ENCODE data around the gene RAPGEF1. TPM values are rescaled to one million over a fixed set of nuclear protein-coding genes. Genes with fewer than 3 reads are reported as not detected.

Gene RAPGEF1
- total and polyA plus RNA-seq, 2 donors (not counting 3 experiments of a cell fraction or from before 2014, with no cell fraction given) = 50.0 to 124 TPM

DNA sequence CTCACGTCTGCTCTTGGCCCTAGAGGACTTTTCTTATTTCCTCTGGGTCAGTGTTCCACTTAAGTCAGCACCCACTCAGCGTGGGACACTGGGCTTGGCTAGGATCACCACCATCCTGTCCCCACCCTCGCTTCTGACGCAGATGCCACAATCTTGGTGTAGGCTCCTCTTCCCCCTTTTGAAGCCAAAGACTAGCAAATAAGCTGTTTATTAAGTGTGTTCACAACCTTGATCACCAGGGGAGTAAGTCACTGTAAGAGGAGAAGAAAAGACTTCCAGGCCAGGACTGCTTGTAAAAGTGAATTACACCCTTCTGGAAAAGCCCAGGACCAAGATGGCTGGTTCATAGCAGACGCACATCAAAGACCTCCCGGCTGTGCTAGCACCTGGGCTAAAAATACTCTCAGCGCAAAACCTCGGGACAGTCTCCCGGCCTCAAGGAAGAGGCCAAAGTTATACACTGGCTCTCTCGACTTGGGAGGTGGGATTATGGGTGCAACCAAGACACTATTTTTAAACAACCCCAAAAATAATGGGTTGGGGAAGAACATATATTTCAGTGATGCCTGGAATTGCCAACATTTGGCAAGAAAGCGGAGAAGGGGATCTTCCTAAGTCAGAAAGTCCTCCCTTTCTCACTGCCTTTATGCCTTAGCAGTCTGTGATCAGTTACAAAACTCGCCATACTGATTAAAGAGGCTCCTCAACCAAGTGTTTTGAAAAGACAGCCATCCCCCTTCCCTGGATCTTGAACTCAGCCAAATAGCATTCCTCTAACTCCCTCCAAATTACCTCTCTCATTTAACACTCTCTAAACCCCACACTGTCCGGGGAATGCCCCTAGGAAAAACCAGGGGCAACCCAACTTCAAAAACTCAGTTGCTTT, 69.4 kb downstream of the RAPGEF1 start:
- no peak for FAIRE-seq
- Histone ChIP-seq H3K79me2 (ENCODE audit: control insufficient read depth, insufficient read depth, low read length) (peaks cover 85% of the 10 kb centered on the region), H3K36me3 (ENCODE audit: control insufficient read depth in 2 of 2, extremely low read depth in 1 of 2, insufficient read depth in 2 of 2, low read length in 2 of 2) (no peaks in the 10 kb centered on the region), H3K9ac (replicated peaks; ENCODE audit: extremely low read depth, insufficient read depth, low read length) (no peak overlapping the region), H3K27me3 (ENCODE audit: control insufficient read depth in 2 of 2, insufficient read depth in 2 of 2, low read length in 2 of 2) (no peaks in the 10 kb centered on the region), H3K9me1 (replicated peaks; ENCODE audit: control insufficient read depth, extremely low read depth, insufficient read depth, low read length) (no peaks in the 10 kb centered on the region), H3K4me3 (replicated peaks in 1 of 3; ENCODE audit: insufficient read depth in 1 of 3, low read depth in 1 of 3, low read length in 3 of 3) (no peak overlapping the region), H3K4me1 (ENCODE audit: control insufficient read depth, extremely low read depth, insufficient read depth, low read length) (peaks cover 39% of the 10 kb centered on the region), H3K4me2 (ENCODE audit: insufficient read depth, low read length) (no peak overlapping the region), H2AFZ (ENCODE audit: low read depth, low read length) (no peak overlapping the region), H3K27ac (ENCODE audit: insufficient read depth, low read depth, low read length) (peak overlapping the region; percentile 93), H3K9me3 (replicated peaks; ENCODE audit: control insufficient read depth, insufficient read depth, low read length) (no peaks in the 10 kb centered on the region), H4K20me1 (replicated peaks; ENCODE audit: control insufficient read depth, extremely low read depth, insufficient read depth, low read length) (no peaks in the 10 kb centered on the region)
- DNase-seq (ENCODE audit: low read depth, low spot score) = no peak
- POLR2A ChIA-PET = no interaction called here
- dilution Hi-C loops (cut with MboI; ENCODE audit: extremely low pct_ligation_motif_present, low sequenced_read_pairs) = no loop called here
- TF ChIP-seq MYC (IDR thresholded peaks at IDR 0.05; ENCODE audit: low read depth, low read length) = no peak
- TF ChIP-seq, protein P1, sequence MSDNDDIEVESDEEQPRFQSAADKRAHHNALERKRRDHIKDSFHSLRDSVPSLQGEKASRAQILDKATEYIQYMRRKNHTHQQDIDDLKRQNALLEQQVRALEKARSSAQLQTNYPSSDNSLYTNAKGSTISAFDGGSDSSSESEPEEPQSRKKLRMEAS (IDR thresholded peaks at IDR 0.05; ENCODE audit: insufficient read depth, insufficient read length) = no peak
- TF ChIP-seq POLR2AphosphoS5 (IDR thresholded peaks at IDR 0.05; ENCODE audit: insufficient read depth, low read depth, low read length) = no peak
- no peak for TF ChIP-seq FOS (IDR thresholded peaks at IDR 0.05; ENCODE audit: borderline replicate concordance, insufficient read depth, low read length)
- TF ChIP-seq EZH2 (IDR thresholded peaks at IDR 0.05; ENCODE audit: borderline replicate concordance, low read depth, low read length, severe bottlenecking) = no peak
- TF ChIP-seq GATA2 (IDR thresholded peaks at IDR 0.05; ENCODE audit: insufficient read depth, insufficient read length, low read depth, low read length) = no peak
- no peak for TF ChIP-seq POLR2A (IDR thresholded peaks at IDR 0.05; ENCODE audit: low read depth, low read length)
- TF ChIP-seq JUN (IDR thresholded peaks at IDR 0.05; ENCODE audit: borderline replicate concordance, insufficient read depth, insufficient read length, low read depth) = no peak
- TF ChIP-seq CTCF (IDR thresholded peaks at IDR 0.05; ENCODE audit: extremely low read depth in 1 of 2, insufficient read depth in 1 of 2, low read depth in 1 of 2, low read length in 2 of 2) = no peak
- intact Hi-C loops (cut with micrococcal nuclease) = no loop called here
- no TSS peak for BruUV-seq (replicated peaks)
- CTCF ChIA-PET = no interaction called here
